Fibroblast of skin of scalp (primary cell): ENCODE measurements around the gene ADARB2.

Source experiments
- DNase-seq: peaks from one replicate; pipeline ENCODE4 v3.0.0-alpha.2; 2013

Gene ADARB2

DNA sequence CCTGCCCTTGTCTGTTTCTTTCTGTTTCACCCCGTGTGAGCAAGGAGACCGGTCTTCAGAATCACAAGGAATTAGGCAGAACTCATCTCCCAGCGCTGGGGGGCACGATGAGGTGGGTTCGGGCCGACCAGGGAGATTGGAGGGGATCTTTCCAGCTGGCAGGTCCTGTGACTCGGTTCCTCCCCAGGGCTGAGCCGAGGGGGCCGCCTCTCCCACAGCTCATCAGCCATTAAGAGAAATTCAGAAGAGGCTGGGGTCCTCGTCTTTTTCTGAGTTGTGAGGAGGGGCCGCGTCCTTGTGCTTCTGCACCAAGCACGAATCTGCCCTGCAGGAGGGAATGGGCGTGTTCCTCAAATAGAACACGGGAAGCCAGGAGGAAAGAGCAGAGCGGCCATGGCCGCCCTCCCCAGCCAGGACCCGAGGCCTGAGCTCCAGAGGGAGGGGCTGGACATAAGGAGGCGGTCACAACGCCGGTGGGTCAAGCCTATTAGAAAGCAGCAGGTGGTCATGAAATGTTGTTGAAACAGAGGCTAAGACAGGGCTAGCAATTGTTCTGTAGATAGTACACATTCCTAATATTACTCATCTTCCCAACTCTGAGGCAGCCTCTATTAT, 125.3 kb downstream of the ADARB2 start:
- no peak for DNase-seq

DNA sequence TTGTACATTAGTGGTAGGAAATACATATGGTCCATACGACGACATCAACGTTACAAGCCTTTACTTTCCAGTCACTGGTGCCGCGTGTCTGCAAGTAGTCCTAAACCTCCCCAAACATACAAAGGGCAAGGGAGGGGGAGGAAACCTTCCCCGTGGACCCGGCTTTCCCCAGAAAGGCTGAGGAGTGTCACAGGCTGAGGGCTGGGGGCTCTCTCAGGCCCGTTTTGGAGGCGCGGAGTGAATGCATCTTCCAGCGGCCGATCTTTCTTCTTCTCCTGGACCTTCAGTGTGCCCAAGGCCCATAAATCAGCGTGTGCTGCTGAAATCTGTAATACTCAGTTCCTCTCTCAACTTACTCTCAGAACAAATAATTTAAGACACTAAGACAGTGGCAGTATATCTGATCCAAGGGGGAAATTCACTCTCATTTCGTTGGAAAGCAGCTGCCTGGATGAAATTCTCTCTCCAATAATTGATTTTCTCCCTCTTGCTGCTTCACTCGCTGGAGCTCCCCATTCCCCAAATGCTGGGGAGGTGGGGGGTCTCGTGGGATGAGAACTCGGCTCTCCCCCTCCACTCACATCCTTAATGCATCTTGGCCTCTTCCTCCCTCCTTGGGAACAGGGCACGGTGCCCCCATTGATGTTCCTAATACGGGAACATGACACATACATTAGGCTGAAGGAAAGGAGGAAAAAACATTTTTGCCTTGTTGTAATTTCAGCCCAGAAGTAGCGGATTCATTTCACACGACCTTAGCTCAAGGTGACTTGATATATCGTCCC, 126.1 kb downstream of the ADARB2 start:
- DNase-seq = no peak

DNA sequence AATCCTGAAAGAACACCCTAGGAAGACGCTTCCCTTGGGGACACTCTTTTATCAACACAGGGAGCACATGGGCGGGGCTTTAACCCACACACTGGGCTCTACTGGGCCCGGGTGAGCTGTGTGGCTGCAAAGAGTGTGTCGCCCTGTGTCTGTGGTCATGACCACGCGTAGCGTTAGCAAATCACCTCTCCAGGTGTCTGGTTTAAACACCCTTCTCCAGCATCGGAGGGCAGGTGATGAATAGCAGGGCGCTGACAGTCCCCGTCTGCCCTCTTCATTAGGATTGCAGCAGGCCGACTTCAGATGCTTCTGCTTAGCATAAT, 127.7 kb downstream of the ADARB2 start:
- DNase-seq = no peak

DNA sequence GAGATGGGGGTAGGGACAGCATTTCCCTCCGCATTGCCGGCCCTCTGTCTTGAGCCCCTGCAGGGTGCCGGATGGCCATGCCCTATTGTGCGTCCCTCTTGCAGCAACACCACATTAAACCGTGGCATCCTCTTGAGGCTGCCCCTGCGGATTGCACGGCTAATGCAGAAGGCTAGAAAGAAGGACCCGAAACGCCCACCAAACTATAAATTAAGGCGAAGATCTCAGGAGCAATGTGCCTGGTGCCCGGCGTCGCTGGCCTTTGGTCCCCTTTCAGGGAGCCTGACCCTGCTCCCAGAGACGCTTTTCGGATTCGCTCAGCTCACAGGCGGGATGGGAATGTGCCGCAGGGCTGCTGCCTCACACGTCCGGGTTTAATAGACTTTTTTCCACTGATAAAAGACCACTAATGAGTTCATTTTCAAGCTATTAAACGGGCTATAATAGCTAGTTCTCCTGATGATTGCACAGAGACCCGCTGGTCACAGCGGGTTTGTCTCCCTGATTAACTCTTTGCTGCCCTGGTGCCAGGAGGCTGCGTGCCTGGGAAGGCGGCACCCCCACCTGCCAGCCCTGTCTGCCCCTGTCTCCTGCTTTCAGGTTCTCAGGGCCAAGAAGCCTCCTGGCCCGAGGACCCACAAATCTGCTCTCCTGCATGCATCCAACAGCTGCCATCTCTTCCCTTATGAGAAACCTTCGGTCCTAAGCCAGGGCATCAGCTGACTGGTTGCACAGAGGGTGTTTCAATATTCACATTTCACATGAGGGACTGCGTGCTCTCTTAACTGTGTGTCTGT, 128.3 kb downstream of the ADARB2 start:
- DNase-seq = no peak

DNA sequence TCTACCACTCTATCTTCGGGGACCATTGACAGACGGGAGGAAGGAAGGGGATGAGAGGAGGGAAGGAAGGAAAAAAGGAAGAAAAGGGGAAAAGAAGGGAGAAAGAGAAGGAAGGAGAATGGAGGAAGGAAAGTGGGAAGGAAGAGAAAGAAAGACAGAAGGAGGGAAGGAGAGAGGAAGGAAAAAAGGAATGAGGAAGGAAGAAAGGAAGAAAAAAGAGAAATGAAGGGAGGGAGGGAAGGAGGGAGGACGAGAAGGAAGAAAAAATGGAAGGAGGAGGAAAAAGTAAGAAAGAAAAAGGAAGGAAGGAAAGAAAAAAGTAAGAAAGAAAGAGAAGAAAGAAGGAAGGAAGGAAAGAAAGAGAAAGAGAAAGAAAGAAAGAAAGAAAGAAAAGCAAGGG, 128.9 kb downstream of the ADARB2 start:
- no peak for DNase-seq

DNA sequence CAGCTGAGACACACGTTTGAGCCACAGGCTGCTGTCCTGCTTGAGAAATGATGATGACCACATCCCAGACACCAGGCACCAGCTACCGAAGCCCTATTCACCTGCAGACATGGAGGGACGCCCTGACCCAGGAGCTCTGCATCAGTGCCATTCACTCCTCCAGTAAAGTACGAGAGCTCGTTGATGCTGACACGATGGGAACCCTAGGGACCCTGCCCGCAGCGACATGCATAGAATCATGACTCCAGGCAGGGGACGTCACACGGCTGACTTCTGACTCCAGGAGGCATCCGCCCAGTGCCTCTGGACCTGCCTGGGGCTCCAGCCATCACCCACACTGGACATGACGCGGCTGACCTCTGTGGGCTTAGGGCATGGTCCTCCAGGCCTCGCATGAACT, 129.9 kb downstream of the ADARB2 start:
- no peak for DNase-seq

DNA sequence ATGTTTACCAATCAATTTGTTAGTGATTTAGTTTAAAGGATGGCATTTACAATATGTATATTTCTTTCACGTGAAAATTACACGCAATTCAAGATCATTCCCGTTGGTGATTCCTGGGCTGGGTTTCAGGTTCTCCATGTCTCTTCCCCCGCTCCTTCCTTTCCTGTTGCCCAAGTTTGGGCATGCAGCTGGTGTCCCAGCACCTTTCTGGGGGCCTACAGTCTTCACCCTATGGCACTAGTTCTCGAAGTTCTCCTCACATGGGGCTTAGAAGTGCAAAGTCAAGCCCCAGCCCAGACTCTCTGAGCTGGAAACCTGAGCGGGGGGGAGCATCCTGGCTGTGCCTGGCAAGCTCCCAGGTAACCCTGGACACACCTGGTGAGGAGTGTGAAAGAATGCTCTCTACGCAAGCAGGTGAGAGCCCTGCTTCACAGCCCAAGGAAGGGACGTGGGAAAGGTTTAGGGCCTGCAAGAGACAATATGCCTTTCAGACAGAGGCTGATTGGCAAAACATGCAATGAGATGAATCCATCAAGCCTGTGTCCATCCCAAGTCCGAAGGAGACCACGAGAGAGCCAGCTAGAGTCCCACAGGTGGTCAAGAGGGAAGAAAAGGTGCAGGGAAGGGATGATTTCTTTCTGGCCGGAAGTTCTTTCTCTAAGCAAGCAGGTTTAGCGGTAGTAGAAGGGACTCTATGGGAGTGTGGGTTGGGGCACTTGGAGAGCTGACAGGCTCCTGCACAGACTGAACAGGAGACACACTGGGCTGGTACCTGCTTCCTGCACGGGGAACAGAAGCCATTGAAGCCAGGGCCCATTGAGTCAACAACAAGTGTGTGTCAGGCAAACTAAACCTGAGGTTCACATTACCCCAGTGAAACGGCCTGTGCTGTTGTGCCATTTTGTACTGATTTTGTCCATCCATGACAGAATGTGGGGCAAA, 131.1 kb downstream of the ADARB2 start:
- DNase-seq = no peak

DNA sequence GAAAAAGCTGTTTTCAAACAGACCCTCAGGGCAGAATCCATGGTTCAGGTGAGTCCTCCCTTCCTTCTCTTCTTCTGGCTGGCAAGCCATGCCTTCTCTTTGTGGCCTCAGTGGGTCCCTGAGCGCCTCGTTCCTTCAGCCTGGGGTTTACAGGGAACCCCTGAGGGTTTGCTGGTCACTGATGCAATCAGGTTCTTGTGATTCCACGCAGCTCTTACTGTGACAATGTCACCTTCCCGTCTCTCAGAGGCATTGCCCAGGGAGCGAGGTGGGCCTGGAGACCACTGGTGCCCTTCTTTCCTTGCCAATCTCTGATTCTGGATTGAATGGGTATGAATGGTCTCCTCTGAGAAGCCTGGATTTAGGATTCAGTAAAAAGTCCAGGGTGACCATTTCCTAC, 132.2 kb downstream of the ADARB2 start:
- no peak for DNase-seq

DNA sequence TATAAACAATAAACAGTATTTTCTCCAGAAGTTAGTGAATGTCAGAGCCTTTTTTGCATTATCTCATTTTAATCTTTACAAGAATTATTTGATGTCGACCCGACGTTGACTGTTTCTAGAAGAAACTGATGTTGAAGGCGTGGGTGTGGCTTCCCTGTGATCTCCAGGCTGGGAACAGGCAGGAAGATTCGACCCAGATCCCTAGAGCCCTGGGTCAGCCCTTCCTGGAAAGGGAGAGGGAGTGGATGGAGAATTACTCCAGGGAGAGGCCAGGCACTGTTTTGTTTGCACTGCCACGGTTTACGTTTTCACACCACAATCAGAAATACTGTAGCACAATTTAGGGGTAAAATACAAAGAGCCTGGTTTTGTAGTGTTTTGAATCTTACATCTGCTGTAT, 133.1 kb downstream of the ADARB2 start:
- no peak for DNase-seq

DNA sequence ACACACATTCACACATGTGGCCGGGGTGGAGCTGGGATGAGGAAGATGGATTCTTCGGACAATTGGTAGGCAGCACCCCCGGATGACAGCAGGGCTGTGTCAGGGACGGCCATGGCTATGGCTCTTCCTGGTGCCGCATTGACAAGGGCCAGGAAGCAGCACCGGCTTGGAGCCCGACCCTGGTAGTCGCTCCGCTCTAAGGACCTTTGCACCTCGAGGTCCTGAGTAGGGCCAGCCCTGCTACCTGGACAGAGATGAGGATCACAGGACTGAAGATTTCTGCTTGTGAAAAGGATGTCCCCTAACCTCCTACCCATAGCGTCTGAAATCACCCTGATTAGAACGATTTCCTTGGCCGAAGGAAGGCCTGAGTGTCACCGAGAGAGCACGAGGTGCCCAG, 134.1 kb downstream of the ADARB2 start:
- no peak for DNase-seq

DNA sequence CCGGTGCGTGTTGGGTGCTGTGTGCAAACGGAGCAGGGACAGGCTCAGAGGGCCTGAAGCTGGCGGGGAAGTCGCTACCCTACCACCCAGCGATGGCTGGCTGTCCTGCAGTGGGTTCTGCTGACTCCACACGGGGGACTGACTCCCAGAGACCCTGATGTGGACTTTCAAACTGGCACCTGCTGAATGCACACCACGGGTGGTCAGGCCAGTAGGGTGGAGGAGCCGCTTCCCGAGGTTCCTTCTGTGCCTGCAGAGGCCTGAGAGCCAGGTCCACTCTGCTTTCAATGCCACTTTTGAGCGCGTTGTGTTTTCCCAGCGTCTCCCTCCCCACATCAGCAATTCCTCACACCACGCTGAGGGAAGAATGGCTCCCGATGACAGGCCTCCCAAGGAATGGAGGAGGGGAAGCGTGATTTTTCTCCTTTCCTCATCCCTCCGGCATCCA, 135.3 kb downstream of the ADARB2 start:
- DNase-seq = no peak

DNA sequence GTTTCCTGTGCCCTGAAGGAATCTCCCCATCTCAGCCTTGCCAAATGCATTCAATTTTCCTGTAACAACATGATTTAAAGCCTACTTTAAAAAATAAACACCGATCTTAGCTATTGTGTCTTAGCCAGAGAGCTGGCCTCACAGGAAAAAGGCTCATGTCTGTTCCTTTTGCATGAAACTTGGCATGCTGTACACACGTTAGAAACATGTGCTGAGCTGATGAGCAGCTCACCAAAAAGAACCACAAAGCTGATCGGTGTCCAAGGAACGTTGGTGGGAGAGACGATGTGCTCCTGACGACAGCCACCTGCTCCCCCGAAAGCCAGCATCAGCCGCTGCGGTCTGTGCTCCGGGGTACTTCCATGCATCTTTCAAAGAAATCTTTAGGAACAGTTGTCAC, 135.9 kb downstream of the ADARB2 start:
- DNase-seq = no peak

DNA sequence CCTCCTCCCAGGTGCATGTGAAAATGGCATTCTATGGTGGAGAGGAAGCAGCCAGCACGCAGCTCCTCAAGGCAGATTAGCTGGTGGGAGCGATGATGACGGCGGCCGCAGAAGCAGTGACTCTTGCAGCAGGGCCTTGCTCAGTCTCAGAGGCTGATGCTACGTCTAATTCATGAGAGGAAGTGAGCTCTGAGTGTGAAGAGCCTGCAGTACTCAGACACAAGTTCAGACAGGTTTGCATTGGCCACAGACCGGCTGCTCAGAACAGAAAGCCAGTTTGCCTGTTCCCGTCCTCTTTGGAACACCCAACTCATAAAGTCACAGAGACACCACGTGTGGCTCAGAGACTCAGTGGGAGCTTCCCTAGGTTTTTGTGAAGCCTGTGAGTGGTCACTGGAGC, 136.5 kb downstream of the ADARB2 start:
- no peak for DNase-seq

DNA sequence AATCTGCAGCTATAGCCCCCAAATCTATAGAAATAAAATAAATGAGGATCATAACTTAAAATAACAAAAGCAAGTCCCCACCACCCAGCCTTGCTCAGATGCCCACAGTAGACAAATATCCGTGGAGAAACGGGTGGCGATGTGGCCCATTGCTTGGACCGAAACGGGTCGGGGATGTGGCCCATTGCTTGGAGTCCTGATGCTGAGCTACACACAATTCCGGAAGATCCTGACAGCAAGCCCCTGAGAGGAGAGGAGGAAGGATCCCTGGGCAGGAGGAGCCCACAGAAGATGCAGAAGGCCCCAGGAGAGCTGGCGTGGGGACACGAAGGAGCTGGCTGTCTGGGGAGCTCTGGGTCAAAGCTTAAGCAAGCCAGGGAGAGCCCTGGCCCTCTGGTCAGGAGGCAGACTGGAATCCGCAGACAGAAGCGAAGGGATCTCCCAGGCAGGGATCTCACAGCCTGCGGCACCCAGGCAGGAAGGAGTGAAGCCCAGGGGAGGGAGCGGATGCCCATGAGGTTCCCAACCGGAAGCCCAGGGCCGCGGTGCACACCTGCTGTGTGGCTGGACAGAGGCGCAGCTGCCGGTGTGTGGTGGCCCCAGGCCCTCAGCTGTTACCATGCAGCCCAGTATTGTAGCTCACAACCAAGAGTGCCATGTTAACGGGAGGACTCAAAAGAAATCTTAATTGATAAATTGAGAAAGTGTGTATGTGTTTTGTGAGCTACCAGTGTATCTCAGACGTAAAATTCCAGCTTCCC, 138.8 kb downstream of the ADARB2 start:
- no peak for DNase-seq

DNA sequence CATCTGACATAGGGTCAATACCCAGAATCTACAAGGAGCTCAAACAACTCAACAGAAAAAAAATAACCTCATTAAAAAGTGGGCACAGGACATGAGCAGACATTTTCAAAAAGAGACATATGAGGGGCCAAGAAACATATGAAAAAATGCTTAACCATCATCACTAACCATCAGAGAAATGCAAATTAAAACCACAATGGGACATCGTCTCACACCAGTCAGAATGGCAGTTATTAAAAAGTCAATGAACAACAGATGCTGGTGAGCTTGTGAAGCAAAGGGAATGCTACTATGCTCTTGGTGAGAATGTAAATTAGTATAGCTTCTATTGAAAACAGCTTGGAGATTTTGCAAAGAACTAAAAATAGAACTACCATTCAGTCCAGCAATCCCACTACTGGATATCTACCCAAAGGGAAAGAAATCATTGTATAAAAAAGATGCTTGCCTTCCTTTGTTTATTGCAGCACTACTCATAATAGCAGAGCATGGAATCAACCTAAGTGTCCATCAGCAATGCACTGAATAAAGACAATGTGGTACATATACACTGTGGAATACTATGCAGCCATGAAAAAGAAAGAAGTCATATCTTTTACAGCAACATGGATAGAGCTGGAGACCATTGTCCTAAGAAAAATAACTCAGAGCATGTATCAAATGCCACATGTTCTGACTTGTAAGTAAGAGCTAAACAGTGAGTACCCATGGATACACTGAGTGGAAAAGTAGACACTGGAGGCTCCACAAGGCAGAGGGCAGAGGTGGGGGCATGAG, 139.8 kb downstream of the ADARB2 start:
- DNase-seq = no peak

DNA sequence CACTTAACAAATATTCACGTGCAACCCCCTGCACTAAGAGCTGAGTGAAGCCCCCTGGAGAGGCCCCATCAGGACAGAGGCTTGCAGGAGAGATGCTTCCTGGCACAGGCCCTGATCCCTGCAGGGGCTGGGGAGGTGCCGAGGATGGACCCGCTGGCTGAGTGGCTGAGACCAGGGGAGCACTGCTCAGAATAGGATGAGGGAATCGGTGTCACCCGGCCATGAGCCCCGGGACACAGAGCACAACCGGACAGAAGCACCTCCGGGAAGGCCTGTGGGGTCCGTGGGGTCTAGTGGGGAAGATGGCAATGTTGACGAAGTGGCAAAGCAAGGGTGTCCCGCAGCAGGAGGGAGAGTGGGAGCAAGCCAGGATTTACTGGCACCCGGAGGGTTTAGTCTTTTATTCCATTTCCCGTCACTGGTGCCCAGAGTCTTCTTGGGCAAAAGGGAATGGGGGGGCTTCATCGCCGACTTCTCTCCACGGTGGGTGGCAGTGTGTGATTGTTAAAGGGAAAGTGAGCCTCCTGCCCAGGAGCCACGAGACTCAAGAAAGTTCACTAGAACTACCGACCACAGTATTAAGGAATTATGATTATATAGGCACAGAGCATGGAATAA, 140.7 kb downstream of the ADARB2 start:
- no peak for DNase-seq

DNA sequence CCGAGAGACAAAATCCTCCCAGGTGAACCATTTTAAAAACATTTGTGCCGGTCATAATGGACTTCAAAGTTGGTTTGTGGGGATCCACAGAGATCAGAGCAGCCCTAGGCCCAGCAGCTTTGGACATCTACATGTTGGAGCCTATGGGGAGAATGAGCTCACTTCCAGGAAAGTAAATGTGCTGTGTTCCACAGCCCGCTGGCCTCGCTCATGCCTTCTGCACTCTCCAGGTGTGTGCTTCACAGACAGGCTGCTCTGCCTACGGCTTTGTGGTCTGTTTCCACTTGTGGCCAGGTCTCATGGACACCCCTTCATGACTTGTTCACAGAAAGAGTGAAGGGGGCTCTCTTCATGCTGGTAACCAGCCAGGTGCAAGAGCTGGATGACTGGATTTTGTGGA, 141.6 kb downstream of the ADARB2 start:
- DNase-seq = no peak

DNA sequence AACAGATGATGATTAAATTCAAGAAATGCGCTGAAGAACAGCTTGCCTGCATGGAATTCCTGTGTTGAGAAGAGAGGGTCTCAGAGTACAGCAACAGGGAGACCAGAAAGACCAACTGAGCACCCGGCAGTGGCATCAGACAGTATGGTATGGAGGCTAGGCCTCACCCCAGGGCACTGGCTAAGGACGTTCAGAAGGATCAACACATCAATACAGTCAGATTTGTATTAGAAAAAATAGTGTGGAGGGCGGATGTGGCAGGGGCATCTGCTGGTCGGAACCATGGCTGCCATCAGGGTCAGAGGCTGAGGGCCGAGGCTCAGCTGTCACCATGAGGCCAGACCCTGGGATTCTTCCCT, 142.1 kb downstream of the ADARB2 start:
- no peak for DNase-seq

DNA sequence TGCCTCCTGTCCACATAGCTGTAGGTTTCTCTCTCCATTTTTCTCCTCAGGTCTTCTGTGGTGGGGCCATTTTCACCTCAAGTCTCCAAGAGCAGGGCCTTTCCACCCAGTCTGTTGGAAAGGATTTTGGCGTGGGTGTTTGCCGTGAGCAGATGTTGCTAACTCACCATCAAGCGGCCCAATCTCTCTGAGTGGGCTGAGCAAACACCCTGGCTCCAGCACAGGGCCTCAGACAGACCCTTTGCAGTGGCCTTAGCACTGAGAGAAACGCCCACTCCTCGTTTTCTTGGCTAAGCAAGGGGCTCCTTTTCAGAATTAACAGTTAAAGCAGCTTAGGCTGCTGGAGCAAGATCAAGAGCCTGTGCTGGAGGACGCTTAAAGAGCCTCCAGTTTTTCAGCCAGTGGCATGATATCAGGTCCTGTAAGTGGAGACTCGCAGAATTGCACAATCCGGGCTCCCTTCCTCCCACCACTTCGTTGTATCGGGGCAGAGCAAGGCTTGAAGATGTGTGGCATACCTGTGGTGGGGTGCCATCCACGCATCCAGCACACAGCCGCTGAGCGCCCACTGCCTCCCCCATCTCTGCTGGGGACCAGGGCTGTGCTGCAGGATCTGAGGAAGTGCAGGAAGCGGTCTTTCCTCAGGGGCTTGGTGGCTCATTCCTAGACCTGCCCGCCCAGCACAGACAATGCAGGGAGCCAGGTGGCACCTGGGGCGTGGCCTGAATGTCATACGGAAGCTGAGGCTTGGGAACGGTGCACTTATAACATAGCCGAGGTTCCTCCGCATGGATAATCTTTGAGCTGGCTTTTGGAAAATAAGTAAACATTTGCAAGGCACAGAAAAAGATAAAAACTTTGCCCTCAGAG, 142.7 kb downstream of the ADARB2 start:
- no peak for DNase-seq

DNA sequence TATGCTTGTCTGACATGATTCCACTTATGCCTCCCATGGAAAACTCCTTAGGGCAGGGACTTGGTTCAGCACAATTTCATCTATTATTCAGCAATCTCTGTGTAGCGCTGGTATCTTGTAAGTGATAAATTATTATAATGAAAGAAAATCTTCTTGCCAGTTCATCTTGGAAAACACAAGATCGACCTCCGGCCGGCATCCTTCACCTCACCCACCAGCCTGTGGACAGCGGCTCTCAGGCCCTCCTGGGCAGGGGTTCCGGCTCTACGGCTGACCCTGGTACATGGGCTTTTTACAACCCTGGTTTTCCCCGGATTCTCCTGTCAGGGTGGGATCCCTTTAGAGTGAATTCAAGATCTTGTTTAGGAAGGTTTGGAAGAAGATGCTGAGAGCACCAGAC, 145.6 kb downstream of the ADARB2 start:
- DNase-seq = no peak
